Islet of Langerhans (tissue), 1 donor: Measurements from ENCODE around the gene CACNA1C.

ENCODE experiments used
- FAIRE-seq: peaks from one replicate; lab custom pipeline; 2011; peaks lifted over from hg19 to GRCh38; lab: Jason Lieb, UNC

The CACNA1C gene

GRCh38 chr12:2417481-2418160 lies 364.8 kb downstream of the CACNA1C start:
- FAIRE-seq, result no peak

- no peak for FAIRE-seq
Observed at GRCh38 chr12:2418579-2418978, 365.8 kb downstream of the CACNA1C start.

GRCh38 chr12:2422591-2422990 lies 369.8 kb downstream of the CACNA1C start:
- no peak for FAIRE-seq

- FAIRE-seq, result no peak
Observed at GRCh38 chr12:2429032-2429431, 376.2 kb downstream of the CACNA1C start.

- no peak for FAIRE-seq
Observed at GRCh38 chr12:2431810-2432209, 379.0 kb downstream of the CACNA1C start.

- no peak for FAIRE-seq
Observed at GRCh38 chr12:2432856-2433255, 380.1 kb downstream of the CACNA1C start.

GRCh38 chr12:2435511-2435910 lies 382.7 kb downstream of the CACNA1C start:
- no peak for FAIRE-seq

GRCh38 chr12:2439332-2440100 lies 386.7 kb downstream of the CACNA1C start:
- no peak for FAIRE-seq

GRCh38 chr12:2443776-2444175 lies 391.0 kb downstream of the CACNA1C start:
- FAIRE-seq, result no peak

GRCh38 chr12:2445968-2446367 lies 393.2 kb downstream of the CACNA1C start:
- FAIRE-seq, result no peak

- no peak for FAIRE-seq
Observed at GRCh38 chr12:2447861-2448260, 395.1 kb downstream of the CACNA1C start.

- FAIRE-seq, result no peak
Observed at GRCh38 chr12:2449586-2449985, 396.8 kb downstream of the CACNA1C start.

GRCh38 chr12:2450553-2450952 lies 397.8 kb downstream of the CACNA1C start:
- no peak for FAIRE-seq

- no peak for FAIRE-seq
Observed at GRCh38 chr12:2451025-2451424, 398.2 kb downstream of the CACNA1C start.

- FAIRE-seq, result no peak
Observed at GRCh38 chr12:2451497-2451896, 398.7 kb downstream of the CACNA1C start.

- FAIRE-seq, result no peak
Observed at GRCh38 chr12:2453076-2453760, 400.4 kb downstream of the CACNA1C start.

GRCh38 chr12:2453761-2454090 lies 400.9 kb downstream of the CACNA1C start:
- no peak for FAIRE-seq

GRCh38 chr12:2454601-2455177 lies 401.9 kb downstream of the CACNA1C start:
- no peak for FAIRE-seq

GRCh38 chr12:2455410-2455809 lies 402.6 kb downstream of the CACNA1C start:
- no peak for FAIRE-seq

GRCh38 chr12:2456122-2456812 lies 403.5 kb downstream of the CACNA1C start:
- no peak for FAIRE-seq

GRCh38 chr12:2456813-2457186 lies 404.0 kb downstream of the CACNA1C start:
- no peak for FAIRE-seq

GRCh38 chr12:2457215-2457932 lies 404.6 kb downstream of the CACNA1C start:
- FAIRE-seq, result no peak
